Measurements from ENCODE around the gene ALK. TPM values are rescaled to one million over a fixed set of nuclear protein-coding genes. Genes with fewer than 3 reads are reported as not detected.

ALK gene
- total and polyA plus RNA-seq, 2 experiments from 2014 or later: 0.35 TPM; not detected in 1

GRCh38 chr2:29618024-29618423 lies 303.4 kb downstream of the ALK start (continued):
- TF ChIP-seq ZNF462 (CRISPR knock-in tag; IDR thresholded peaks at IDR 0.05) (no peak), ZNF114 (CRISPR knock-in tag; IDR thresholded peaks at IDR 0.05) (no peak), JUNB (IDR thresholded peaks at IDR 0.05; ENCODE audit: unreplicated experiment) (no peak), STAT1 (IDR thresholded peaks at IDR 0.05; ENCODE audit: unreplicated experiment) (no peak), REST (IDR thresholded peaks at IDR 0.05; ENCODE audit: unreplicated experiment) (no peak), ZNF331 (CRISPR knock-in tag; IDR thresholded peaks at IDR 0.05; ENCODE audit: low read depth) (no peak), POLR2AphosphoS5 (IDR thresholded peaks at IDR 0.05; ENCODE audit: low read depth) (no peak), EZH2phosphoT487 (IDR thresholded peaks at IDR 0.05; ENCODE audit: unreplicated experiment) (no peak)
